ENCODE results near the gene SETD2. TPM values are rescaled to one million over a fixed set of nuclear protein-coding genes. Genes with fewer than 3 reads are reported as not detected.

The SETD2 gene
- total and polyA plus RNA-seq, 2 of the 8 experiments (the other 6 are each of a cell fraction or from before 2014, with no cell fraction given): 15.7 to 46.3 TPM

- 100% methylated on average over 2 of the region's 2 CpGs; no CpG with 5 or more reads in 1 of the 2 experiments for WGBS, 2 experiments (ENCODE audit: extremely low coverage in 1 of 2, insufficient coverage in 1 of 2, insufficient read length in 1 of 2, insufficient replicate concordance in 2 of 2, low coverage in 1 of 2, low lambda C conversion rate in 2 of 2, missing lambda C conversion rate in 1 of 2)
- TF ChIP-seq CHD2 (IDR thresholded peaks at IDR 0.05; ENCODE audit: low read length) (no peak), SIN3A (conservative IDR thresholded peaks at IDR 0.05 in 1 of 2, IDR thresholded peaks at IDR 0.05 in 1 of 2; ENCODE audit: low read depth in 1 of 2, low read length in 2 of 2) (no peak), TAF1 (IDR thresholded peaks at IDR 0.05; ENCODE audit: low read depth, low read length) (no peak), MAX (IDR thresholded peaks at IDR 0.05) (no peak), GABPA (IDR thresholded peaks at IDR 0.05; ENCODE audit: borderline replicate concordance, insufficient read depth, low read length) (no peak)
Observed at GRCh38 chr3:47112997-47113396, 50.9 kb downstream of the SETD2 start.

More at GRCh38 chr3:47112997-47113396, 50.9 kb downstream of the SETD2 start:
- 0 out of 4 replicates have a peak, but pooled peaks cover 0 to 3% of the 10 kb centered on the region in 2 experiments for H3K79me2 ChIP-seq (ENCODE audit: control insufficient read depth in 1 of 2, insufficient read depth in 2 of 2, low read length in 2 of 2)
- no peaks in the 10 kb centered on the region for H3K9me3 ChIP-seq (ENCODE audit: insufficient read depth in 2 of 2, low read depth in 1 of 2, low read length in 1 of 2)
- no peak overlapping the region for H3K23ac ChIP-seq (ENCODE audit: insufficient read length)
- H4K91ac ChIP-seq (replicated peaks; ENCODE audit: insufficient read length, low read length): no peak overlapping the region
- H3K27me3 ChIP-seq (replicated peaks in 1 of 4; ENCODE audit: control insufficient read depth in 3 of 4, extremely low read depth in 1 of 4, insufficient read depth in 3 of 4, low read length in 3 of 4): no peaks in the 10 kb centered on the region
- no peak overlapping the region for H2BK15ac ChIP-seq (ENCODE audit: low read length)
- no peak overlapping the region for H3K56ac ChIP-seq (replicated peaks; ENCODE audit: insufficient read length, low read depth, low read length)
- H2BK5ac ChIP-seq (ENCODE audit: low read depth, low read length): peak overlapping the region; percentile 55; the same call in 1 of the 2 replicates
- peaks cover 0 to 2% of the 10 kb centered on the region in 2 experiments for H4K20me1 ChIP-seq (replicated peaks in 1 of 2; ENCODE audit: control insufficient read depth in 1 of 2, insufficient read depth in 2 of 2, low read length in 2 of 2)
- no peak overlapping the region for H3K4me2 ChIP-seq (ENCODE audit: insufficient read depth in 1 of 2, low read depth in 2 of 2, low read length in 2 of 2)
- H2BK120ac ChIP-seq (replicated peaks; ENCODE audit: low read depth, low read length): no peak overlapping the region
- no peak overlapping the region for H4K5ac ChIP-seq (ENCODE audit: insufficient read length, low read depth, low read length)
- CTCF ChIA-PET (ENCODE audit: partially characterized antibody): no interaction called here
- H3K36me3 ChIP-seq (ENCODE audit: control insufficient read depth in 2 of 4, insufficient read depth in 4 of 4, low read length in 3 of 4): peaks cover 0 to 44% (median 1%) of the 10 kb centered on the region in 4 experiments; a peak in 3 of 8 replicates
- H3K79me1 ChIP-seq (ENCODE audit: low read depth, low read length): no peaks in the 10 kb centered on the region
- no peak overlapping the region for H3K14ac ChIP-seq (ENCODE audit: insufficient read length)
- no peak overlapping the region for H2BK12ac ChIP-seq (ENCODE audit: low read depth, low read length)
- no peak overlapping the region for H3K4me3 ChIP-seq (ENCODE audit: extremely low read depth in 1 of 4, insufficient read depth in 2 of 4, low read depth in 3 of 4, low read length in 4 of 4)
- H3K4me1 ChIP-seq (replicated peaks in 1 of 4; ENCODE audit: control insufficient read depth in 3 of 4, insufficient read depth in 4 of 4, low read length in 3 of 4): peaks cover 2 to 10% (median 3%) of the 10 kb centered on the region in 4 experiments; a peak in 5 of 7 replicates
- H2BK20ac ChIP-seq (ENCODE audit: low read length): no peak overlapping the region
- H2AFZ ChIP-seq (ENCODE audit: low read length): no peak overlapping the region
- H3K4ac ChIP-seq (replicated peaks; ENCODE audit: insufficient read length, low read depth, low read length): no peak overlapping the region
- no peak overlapping the region for H3K27ac ChIP-seq (ENCODE audit: low read depth, low read length)
- POLR2A ChIA-PET (ENCODE audit: partially characterized antibody): interaction anchor here (0.5 to 1.3 kb wide), 2 partner anchors 51 to 62 kb away, joined by 3 to 6 read pairs; partner anchors contain the start of gene SETD2
- no peak overlapping the region for H4K8ac ChIP-seq (ENCODE audit: extremely low read depth, insufficient read depth, low read length)
- no peak for FAIRE-seq
- H3K23me2 ChIP-seq (ENCODE audit: low read depth, low read length): no peaks in the 10 kb centered on the region
- no peak for DNase-seq (ENCODE audit: low read depth in 1 of 2, low spot score in 2 of 2)
- no peak overlapping the region; the same call in 1 of the 2 replicates for H2AK5ac ChIP-seq (ENCODE audit: low read depth, low read length)
- H3K18ac ChIP-seq (ENCODE audit: extremely low read depth, low read length): no peak overlapping the region
- no peak overlapping the region for H3K9ac ChIP-seq (replicated peaks in 1 of 4; ENCODE audit: extremely low read depth in 1 of 4, low read depth in 3 of 4, low read length in 3 of 4)

All from H1 (cell line).